ELF-1 (cell line): ENCODE data around the gene RGL4.

Experiments
- DNase-seq: peaks from one replicate; pipeline ENCODE4 v3.0.0-alpha.2; 2016; ENCODE audit warnings: low read depth, low spot score

Gene RGL4

DNA sequence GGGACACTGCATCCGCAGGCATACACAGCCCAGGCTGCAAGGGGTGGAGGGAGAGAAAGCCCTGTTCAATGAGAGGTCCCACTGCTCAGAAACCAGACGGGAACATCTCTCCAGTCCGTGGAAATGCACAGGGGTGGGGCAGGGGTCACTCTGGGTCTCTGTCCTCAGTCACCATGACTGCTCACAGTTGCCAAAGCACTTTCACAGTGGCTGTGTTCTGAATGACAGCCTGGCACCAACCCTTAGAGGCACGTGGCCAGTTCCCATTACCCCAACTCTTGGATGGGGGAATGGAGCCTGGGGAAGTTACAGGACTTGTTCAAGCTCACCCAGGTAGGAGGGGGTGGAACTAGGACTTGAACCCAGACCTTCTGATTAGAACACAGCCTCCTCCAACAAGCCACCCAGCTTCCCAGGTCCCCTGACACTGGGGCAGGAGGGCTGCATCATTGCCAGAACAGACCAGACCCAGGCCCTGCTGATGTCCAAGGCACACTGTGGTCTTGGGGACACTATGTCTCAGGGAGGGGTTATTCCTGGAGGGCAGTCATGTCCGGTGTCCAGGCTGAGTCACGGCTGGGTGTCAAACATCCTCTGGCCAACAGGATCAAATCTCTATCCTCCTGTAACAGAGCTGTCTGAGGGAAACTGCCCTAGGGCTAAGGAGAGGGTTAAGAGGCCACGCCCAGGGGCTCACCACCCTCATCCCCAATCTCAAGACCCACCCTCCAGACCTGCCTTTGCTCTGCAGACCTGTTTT is 51.9 kb downstream of the RGL4 start:
- no peak for DNase-seq

DNA sequence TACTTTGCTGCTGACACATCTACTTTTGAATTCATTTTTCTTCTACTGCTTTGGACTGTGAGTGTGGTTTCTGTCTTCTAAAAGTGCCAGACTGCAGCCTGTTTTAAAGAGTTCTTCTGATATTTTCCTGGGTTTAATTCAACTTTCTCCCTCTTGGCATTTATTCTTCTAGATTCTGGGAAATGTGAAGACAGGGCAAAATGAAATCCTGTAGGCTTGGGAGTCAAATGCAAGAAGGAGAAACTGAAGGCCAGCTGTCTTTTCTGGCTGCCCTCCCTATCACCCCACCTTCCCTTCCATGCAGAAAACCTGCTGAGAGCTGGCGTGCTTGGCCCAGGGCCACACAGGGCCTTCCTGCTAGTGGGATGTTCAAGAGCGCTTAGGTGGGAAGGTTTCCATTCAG is 52.5 kb downstream of the RGL4 start:
- DNase-seq, result no peak

GRCh38 chr22:23744001-23744400 is 53.2 kb downstream of the RGL4 start:
- DNase-seq, result no peak

- no peak for DNase-seq
Measured at GRCh38 chr22:23744485-23744884, 53.7 kb downstream of the RGL4 start.

DNA sequence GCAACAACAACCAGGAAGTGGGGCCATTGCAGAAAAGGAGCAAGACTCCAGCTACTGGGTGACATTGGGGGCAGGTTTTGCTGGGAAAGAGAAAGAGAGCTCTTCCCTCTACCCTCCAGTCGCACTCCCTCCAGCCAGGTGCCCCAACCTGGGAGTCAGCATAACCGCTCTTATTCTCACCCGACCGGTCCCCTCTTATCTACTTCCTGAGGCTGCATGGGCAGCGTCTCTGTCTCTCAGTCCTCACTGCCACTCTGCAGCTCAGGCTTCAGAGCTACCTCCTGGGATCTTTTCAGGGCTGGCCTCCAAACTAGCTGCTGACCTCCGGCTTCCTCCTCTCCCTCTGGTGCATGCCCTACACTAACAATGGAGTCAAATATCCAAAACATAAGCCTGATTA is 55.0 kb downstream of the RGL4 start:
- no peak for DNase-seq
